Erythroblast (primary cell): ENCODE results near the gene PARP6.

Source experiments
- GATA1 ChIP-seq: IDR thresholded peaks from 2 replicates; pipeline ENCODE4 v1.6.1; 2011; ENCODE audit warnings: low read depth, mild to moderate bottlenecking, control low read depth, low read length, moderate library complexity
- POLR2A ChIP-seq: IDR thresholded peaks from 2 replicates; pipeline ENCODE4 v1.6.1; 2011; ENCODE audit warnings: mild to moderate bottlenecking, low read length

DNA sequence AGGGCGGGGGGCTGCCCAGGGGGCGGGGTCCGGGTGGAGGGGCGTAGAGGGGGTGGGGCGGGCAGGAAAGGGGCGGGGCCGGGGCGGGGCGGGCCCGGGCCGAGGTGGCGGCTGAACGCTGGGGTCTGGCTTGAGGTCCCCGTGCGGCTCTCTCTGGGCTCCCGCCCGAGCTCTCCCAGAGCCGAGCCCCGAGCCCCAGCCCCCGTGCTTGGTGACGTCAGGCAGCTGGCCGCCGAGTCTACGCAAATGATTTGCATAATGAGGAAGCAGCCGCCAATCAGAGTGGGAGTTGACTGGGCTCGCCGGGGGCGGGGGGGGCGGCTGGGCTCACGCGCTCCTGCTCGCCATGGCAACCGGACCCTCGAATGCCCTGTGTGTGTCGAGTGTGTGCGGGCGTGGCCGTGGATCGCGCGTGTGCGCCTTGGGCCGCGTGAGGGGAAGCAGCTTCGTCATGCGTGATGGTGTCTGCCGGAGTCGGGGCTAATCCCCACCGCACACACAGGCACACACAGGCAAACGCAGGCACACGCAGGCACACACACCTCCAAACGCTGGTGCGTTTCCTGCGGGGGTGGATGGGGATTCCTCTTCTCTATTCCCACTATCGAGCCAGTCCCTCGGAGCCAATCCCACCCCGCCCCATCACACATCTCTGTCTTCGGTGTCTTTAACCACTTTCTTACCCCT, 47.8 kb upstream of the PARP6 start, which contains the start of gene CELF6:
- TF ChIP-seq POLR2A, result no peak
- TF ChIP-seq GATA1, result no peak
